H1 (cell line): ENCODE measurements around the gene NOLC1. TPM values are rescaled to one million over a fixed set of nuclear protein-coding genes. Genes with fewer than 3 reads are reported as not detected.

ENCODE experiments used
- CEBPB ChIP-seq: IDR thresholded peaks from 2 replicates; pipeline ENCODE4 v1.6.1; 2012; ENCODE audit warnings: low read depth, low read length
- CTBP2 ChIP-seq: IDR thresholded peaks from 2 replicates; pipeline ENCODE4 v1.7.0; 2011; ENCODE audit warnings: borderline replicate concordance, mild to moderate bottlenecking, moderate library complexity, mixed read lengths, low read length; ENCODE audit not compliant: insufficient read depth, insufficient read length
- RNF2 ChIP-seq: fragments of 200-900, 300-1000 bp; sonication (generic); IDR thresholded peaks from 2 replicates; pipeline ENCODE4 v1.7.1; 2016; ENCODE audit warnings: borderline replicate concordance, low read depth, mild to moderate bottlenecking, antibody characterized with exemption, low read length; ENCODE audit not compliant: poor library complexity, severe bottlenecking; ENCODE audit errors: missing control alignments
- polyA plus RNA-seq, 7 experiments: library from polyadenylated mRNA; depleted of rRNA in 3 of 7; stranded (reverse) in 5 of 7; unstranded in 2 of 7; fragments of >200 nt in 5 of 7; fragments of 200-250 nt in 2 of 7; gene quantifications; 1 replicate in 5 of 7; 2 replicates in 1 of 7; 4 replicates in 1 of 7; pipeline versions ENCODE4 v1.2.1 to v1.2.3, GENCODE V29; 2011 to 2013; ENCODE audit warnings: missing spikeins in 2 of 7, mixed read lengths in 2 of 7
- total RNA-seq: library from RNA; stranded (reverse); fragmentation: NEBNext Ultra II Directional; extraction: Animal tissue kit (Norgen Biotek cat#: 25700); gene quantifications from 2 replicates; pipeline ENCODE4 v1.2.1, GENCODE V29; 2021
- TF ChIP-seq, protein P1 (sequence below): IDR thresholded peaks from 2 replicates; pipeline ENCODE4 v1.6.1; 2012; ENCODE audit warnings: inconsistent platforms

Gene NOLC1
- total and polyA plus RNA-seq, 2 of the 8 experiments (the other 6 are each of a cell fraction or from before 2014, with no cell fraction given), result 86.3 to 191 TPM

DNA sequence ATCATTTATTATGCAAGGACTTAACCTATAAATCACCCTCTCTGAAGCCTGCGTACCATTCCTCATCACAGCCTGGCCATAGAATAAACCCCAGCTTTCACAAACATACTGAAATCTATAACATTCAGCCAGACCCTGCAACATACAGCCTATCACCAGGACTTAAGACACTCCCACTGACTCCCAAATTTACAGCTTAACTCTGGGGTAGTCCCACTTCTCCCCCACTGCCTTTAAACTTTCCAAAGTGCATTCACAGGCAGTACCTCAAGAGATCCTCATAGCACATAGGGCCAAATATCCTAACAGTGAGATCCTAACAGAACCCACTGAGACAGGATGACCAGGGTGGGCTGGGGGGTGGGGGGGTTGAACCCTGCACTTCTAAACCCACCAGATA is 35.5 kb upstream of the NOLC1 start (continued):
- TF ChIP-seq CTBP2, result no peak
- TF ChIP-seq, protein P1, sequence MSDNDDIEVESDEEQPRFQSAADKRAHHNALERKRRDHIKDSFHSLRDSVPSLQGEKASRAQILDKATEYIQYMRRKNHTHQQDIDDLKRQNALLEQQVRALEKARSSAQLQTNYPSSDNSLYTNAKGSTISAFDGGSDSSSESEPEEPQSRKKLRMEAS, result no peak
- TF ChIP-seq CEBPB, result no peak
- TF ChIP-seq RNF2, result no peak
